Measurements from ENCODE around the gene RGPD8.

DNA sequence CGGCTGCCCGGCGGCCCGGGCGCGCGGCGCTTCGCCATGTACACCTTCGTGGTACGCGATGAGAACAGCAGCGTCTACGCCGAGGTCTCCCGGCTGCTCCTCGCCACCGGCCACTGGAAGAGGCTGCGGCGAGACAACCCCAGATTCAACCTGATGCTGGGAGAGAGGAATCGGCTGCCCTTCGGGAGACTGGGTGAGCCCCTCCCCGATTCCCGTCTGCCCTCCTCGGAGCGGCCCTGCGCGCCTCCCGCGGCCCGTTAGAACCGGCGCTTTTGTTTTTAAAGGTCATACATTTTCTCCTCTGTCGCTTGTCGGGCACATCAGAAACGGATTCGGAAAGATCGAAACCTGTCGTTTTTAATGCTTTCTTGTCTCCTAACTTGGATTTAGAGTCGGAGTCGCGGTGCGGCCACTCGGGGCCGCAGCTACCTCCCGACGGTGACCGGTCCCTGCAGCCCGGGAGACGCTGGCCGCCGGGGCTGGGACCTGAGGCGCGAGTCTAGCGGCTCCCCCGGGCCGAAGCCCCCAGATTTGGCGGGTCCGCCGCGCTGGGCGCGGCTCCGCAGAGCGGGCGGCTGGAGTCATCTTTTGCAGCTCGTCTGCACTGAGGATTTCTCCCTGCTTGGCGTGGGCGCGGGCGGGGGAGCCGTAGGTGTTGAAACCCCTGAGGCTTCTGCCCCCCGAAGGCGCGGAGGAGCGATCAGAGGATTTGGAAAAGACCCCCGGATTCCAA is 49.0 kb upstream of the RGPD8 start:
- TF ChIP-seq, protein P1, sequence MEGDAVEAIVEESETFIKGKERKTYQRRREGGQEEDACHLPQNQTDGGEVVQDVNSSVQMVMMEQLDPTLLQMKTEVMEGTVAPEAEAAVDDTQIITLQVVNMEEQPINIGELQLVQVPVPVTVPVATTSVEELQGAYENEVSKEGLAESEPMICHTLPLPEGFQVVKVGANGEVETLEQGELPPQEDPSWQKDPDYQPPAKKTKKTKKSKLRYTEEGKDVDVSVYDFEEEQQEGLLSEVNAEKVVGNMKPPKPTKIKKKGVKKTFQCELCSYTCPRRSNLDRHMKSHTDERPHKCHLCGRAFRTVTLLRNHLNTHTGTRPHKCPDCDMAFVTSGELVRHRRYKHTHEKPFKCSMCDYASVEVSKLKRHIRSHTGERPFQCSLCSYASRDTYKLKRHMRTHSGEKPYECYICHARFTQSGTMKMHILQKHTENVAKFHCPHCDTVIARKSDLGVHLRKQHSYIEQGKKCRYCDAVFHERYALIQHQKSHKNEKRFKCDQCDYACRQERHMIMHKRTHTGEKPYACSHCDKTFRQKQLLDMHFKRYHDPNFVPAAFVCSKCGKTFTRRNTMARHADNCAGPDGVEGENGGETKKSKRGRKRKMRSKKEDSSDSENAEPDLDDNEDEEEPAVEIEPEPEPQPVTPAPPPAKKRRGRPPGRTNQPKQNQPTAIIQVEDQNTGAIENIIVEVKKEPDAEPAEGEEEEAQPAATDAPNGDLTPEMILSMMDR (IDR thresholded peaks at IDR 0.05) = no peak
- no peak for TF ChIP-seq EZH2 (IDR thresholded peaks at IDR 0.05; ENCODE audit: borderline replicate concordance, insufficient read depth, low read depth, low read length, poor library complexity, severe bottlenecking)
